ENCODE results near the gene TNS1. TPM values are rescaled to one million over a fixed set of nuclear protein-coding genes. Genes with fewer than 3 reads are reported as not detected.

TNS1 gene
- total and polyA plus RNA-seq, 2 experiments from 2014 or later = 16.2 to 27.6 TPM

GRCh38 chr2:217920879-217921603, 81.8 kb downstream of the TNS1 start:
- WGBS (ENCODE audit: low lambda C conversion rate, missing lambda C conversion rate) = 54% methylated on average over 6 of the region's 8 CpGs

GRCh38 chr2:217919781-217920351, 82.9 kb downstream of the TNS1 start:
- Histone ChIP-seq H3K9me3 (ENCODE audit: low read depth) (no peaks in the 10 kb centered on the region), H3K36me3 (replicated peaks; ENCODE audit: insufficient read depth, low read depth) (no peaks in the 10 kb centered on the region), H3K79me2 (peaks cover 34% of the 10 kb centered on the region), H3K27ac (no peak overlapping the region), H3K9me2 (replicated peaks; ENCODE audit: insufficient read depth) (no peaks in the 10 kb centered on the region), H3K27me3 (no peaks in the 10 kb centered on the region), H4K20me1 (ENCODE audit: insufficient read depth, poor library complexity, severe bottlenecking) (peaks cover 5% of the 10 kb centered on the region), H3K4me1 (ENCODE audit: insufficient read depth) (peaks cover 56% of the 10 kb centered on the region), H3K4me2 (no peak overlapping the region), H2AFZ (no peak overlapping the region), H3K4me3 (no peak overlapping the region)
- 68% methylated on average over 13 of the region's 13 CpGs for WGBS (ENCODE audit: low lambda C conversion rate, missing lambda C conversion rate)
- DNase-seq (ENCODE audit: low spot score) = no peak
- TF ChIP-seq EZH2 (IDR thresholded peaks at IDR 0.05; ENCODE audit: borderline replicate concordance) (no peak), EZH2phosphoT487 (IDR thresholded peaks at IDR 0.05; ENCODE audit: low read depth, severe bottlenecking, unreplicated experiment) (no peak), CTCF (IDR thresholded peaks at IDR 0.05; ENCODE audit: poor library complexity) (no peak)

More at GRCh38 chr2:217920879-217921603, 81.8 kb downstream of the TNS1 start:
- Histone ChIP-seq H4K20me1 (ENCODE audit: insufficient read depth, poor library complexity, severe bottlenecking) (peaks cover 5% of the 10 kb centered on the region), H3K79me2 (peaks cover 42% of the 10 kb centered on the region), H3K27me3 (no peaks in the 10 kb centered on the region), H3K9me3 (ENCODE audit: low read depth) (no peaks in the 10 kb centered on the region), H2AFZ (no peak overlapping the region), H3K4me2 (peak overlapping the region; percentile 19), H3K27ac (peak overlapping the region; percentile 23), H3K36me3 (replicated peaks; ENCODE audit: insufficient read depth, low read depth) (no peaks in the 10 kb centered on the region), H3K4me1 (ENCODE audit: insufficient read depth) (peaks cover 65% of the 10 kb centered on the region), H3K4me3 (no peak overlapping the region), H3K9me2 (replicated peaks; ENCODE audit: insufficient read depth) (no peaks in the 10 kb centered on the region)
- TF ChIP-seq EZH2 (IDR thresholded peaks at IDR 0.05; ENCODE audit: borderline replicate concordance) (no peak), EZH2phosphoT487 (IDR thresholded peaks at IDR 0.05; ENCODE audit: low read depth, severe bottlenecking, unreplicated experiment) (no peak), CTCF (IDR thresholded peaks at IDR 0.05; ENCODE audit: poor library complexity) (no peak)
- no peak for DNase-seq (ENCODE audit: low spot score)

GRCh38 chr2:217919204-217919603, 83.6 kb downstream of the TNS1 start:
- no peak for DNase-seq (ENCODE audit: low spot score)
- peaks cover 53% of the 10 kb centered on the region for H3K4me1 ChIP-seq (ENCODE audit: insufficient read depth)
- H3K4me2 ChIP-seq = no peak overlapping the region
- no peak overlapping the region for H3K27ac ChIP-seq
- no peaks in the 10 kb centered on the region for H3K9me3 ChIP-seq (ENCODE audit: low read depth)
- peaks cover 30% of the 10 kb centered on the region for H3K79me2 ChIP-seq
- no peaks in the 10 kb centered on the region for H3K9me2 ChIP-seq (replicated peaks; ENCODE audit: insufficient read depth)
- H4K20me1 ChIP-seq (ENCODE audit: insufficient read depth, poor library complexity, severe bottlenecking) = peaks cover 3% of the 10 kb centered on the region
- 83% methylated on average over 8 of the region's 8 CpGs for WGBS (ENCODE audit: low lambda C conversion rate, missing lambda C conversion rate)
- TF ChIP-seq EZH2phosphoT487 (IDR thresholded peaks at IDR 0.05; ENCODE audit: low read depth, severe bottlenecking, unreplicated experiment) (no peak), CTCF (IDR thresholded peaks at IDR 0.05; ENCODE audit: poor library complexity) (no peak), EZH2 (IDR thresholded peaks at IDR 0.05; ENCODE audit: borderline replicate concordance) (no peak)
- no peak overlapping the region for H3K4me3 ChIP-seq
- no peak overlapping the region for H2AFZ ChIP-seq
- H3K27me3 ChIP-seq = no peaks in the 10 kb centered on the region
- no peaks in the 10 kb centered on the region for H3K36me3 ChIP-seq (replicated peaks; ENCODE audit: insufficient read depth, low read depth)

All from hepatocyte (in vitro differentiated cells).